ENCODE results near the gene NUDT3. TPM values are rescaled to one million over a fixed set of nuclear protein-coding genes. Genes with fewer than 3 reads are reported as not detected.

The NUDT3 gene
- total and polyA plus RNA-seq, 3 experiments from 2014 or later, result 9.7 to 16.8 (median 16.6) TPM

- peak overlapping the region; percentile 55 to 95 (median 79) for H3K27ac Mint-ChIP-seq
- peak overlapping the region; percentile 24 for H3K27ac ChIP-seq (ENCODE audit: low read depth, low read length)
- H3K4me1 ChIP-seq (ENCODE audit: insufficient read depth, low read length), result peaks cover 27% of the 10 kb centered on the region
- H3K36me3 Mint-ChIP-seq, result peaks cover 0 to 64% (median 2%) of the 10 kb centered on the region in 3 donors
- H3K4me3 Mint-ChIP-seq, result peak overlapping the region in 3 of 7 donors; percentile 6 to 44 (median 41)
- H3K27me3 ChIP-seq (ENCODE audit: insufficient read depth, low read length, poor library complexity, severe bottlenecking), result no peaks in the 10 kb centered on the region
- H3K9me3 ChIP-seq (ENCODE audit: low read length), result no peaks in the 10 kb centered on the region
- CTCF ChIA-PET, result interaction anchor here (2.3 kb wide), 1 partner anchor 47 kb away, joined by 7 read pairs; no protein-coding TSS in a partner anchor
- H3K4me3 ChIP-seq (ENCODE audit: low read length), result no peak overlapping the region
- peaks cover 0 to 1% of the 10 kb centered on the region in 2 donors for H3K27me3 Mint-ChIP-seq
- peaks cover 52 to 95% (median 57%) of the 10 kb centered on the region in 3 donors for H3K4me1 Mint-ChIP-seq
- POLR2A ChIA-PET, result no interaction called here
- H3K36me3 ChIP-seq (ENCODE audit: insufficient read depth, low read length), result peaks cover 16% of the 10 kb centered on the region
- no peak for DNase-seq
- no peaks in the 10 kb centered on the region for H3K9me3 Mint-ChIP-seq
Measured at GRCh38 chr6:34243131-34243771, 149.2 kb downstream of the NUDT3 start.

- Histone ChIP-seq H3K4me3 (ENCODE audit: low read length) (no peak overlapping the region), H3K27me3 (ENCODE audit: insufficient read depth, low read length, poor library complexity, severe bottlenecking) (no peaks in the 10 kb centered on the region), H3K9me3 (ENCODE audit: low read length) (no peaks in the 10 kb centered on the region), H3K27ac (ENCODE audit: low read depth, low read length) (peak overlapping the region; percentile 24), H3K36me3 (ENCODE audit: insufficient read depth, low read length) (peaks cover 16% of the 10 kb centered on the region), H3K4me1 (ENCODE audit: insufficient read depth, low read length) (peaks cover 23% of the 10 kb centered on the region)
- Mint-ChIP-seq H3K4me3 (peak overlapping the region in 5 of 7 donors; percentile 6 to 70 (median 41)), H3K9me3 (no peaks in the 10 kb centered on the region), H3K36me3 (peaks cover 0 to 66% (median 2%) of the 10 kb centered on the region in 3 donors), H3K27me3 (peaks cover 0 to 1% of the 10 kb centered on the region in 2 donors), H3K4me1 (peaks cover 45 to 89% (median 51%) of the 10 kb centered on the region in 3 donors), H3K27ac (peak overlapping the region in 7 of 8 donors; percentile 70 to 95 (median 79))
- POLR2A ChIA-PET, result interaction anchor here (0.6 to 1.2 kb wide), 2 partner anchors 19 to 161 kb away, joined by 4 to 11 read pairs; no protein-coding TSS in a partner anchor
- CTCF ChIA-PET, result interaction anchor here (0.9 to 2.3 kb wide), 2 partner anchors 46 kb away, joined by 3 to 7 read pairs; no protein-coding TSS in a partner anchor
- no peak for DNase-seq
Measured at GRCh38 chr6:34242252-34243130, 150.0 kb downstream of the NUDT3 start.

- Histone ChIP-seq H3K27me3 (ENCODE audit: insufficient read depth, low read length, poor library complexity, severe bottlenecking) (no peaks in the 10 kb centered on the region), H3K9me3 (ENCODE audit: low read length) (no peaks in the 10 kb centered on the region), H3K4me3 (ENCODE audit: low read length) (no peak overlapping the region), H3K36me3 (ENCODE audit: insufficient read depth, low read length) (peaks cover 16% of the 10 kb centered on the region), H3K4me1 (ENCODE audit: insufficient read depth, low read length) (peaks cover 21% of the 10 kb centered on the region), H3K27ac (ENCODE audit: low read depth, low read length) (no peak overlapping the region)
- Mint-ChIP-seq H3K36me3 (peaks cover 0 to 67% (median 2%) of the 10 kb centered on the region in 3 donors), H3K27me3 (peaks cover 0 to 1% of the 10 kb centered on the region in 2 donors), H3K9me3 (no peaks in the 10 kb centered on the region), H3K4me1 (peaks cover 41 to 81% (median 46%) of the 10 kb centered on the region in 3 donors), H3K4me3 (peak overlapping the region in 2 of 7 donors; percentile 28 to 70), H3K27ac (peak overlapping the region in 7 of 8 donors; percentile 27 to 90 (median 76))
- ChIA-PET CTCF (interaction anchor here (0.9 kb wide), 1 partner anchor 46 kb away, joined by 3 read pairs; no protein-coding TSS in a partner anchor), POLR2A (interaction anchor here (0.6 to 1.2 kb wide), 2 partner anchors 18 to 162 kb away, joined by 4 to 11 read pairs; no protein-coding TSS in a partner anchor)
- DNase-seq, result no peak
Measured at GRCh38 chr6:34241351-34242215, 150.9 kb downstream of the NUDT3 start.

GRCh38 chr6:34240329-34241248 lies 151.9 kb downstream of the NUDT3 start:
- Histone ChIP-seq H3K4me3 (ENCODE audit: low read length) (no peak overlapping the region), H3K27ac (ENCODE audit: low read depth, low read length) (no peak overlapping the region), H3K9me3 (ENCODE audit: low read length) (no peaks in the 10 kb centered on the region), H3K27me3 (ENCODE audit: insufficient read depth, low read length, poor library complexity, severe bottlenecking) (no peaks in the 10 kb centered on the region), H3K36me3 (ENCODE audit: insufficient read depth, low read length) (peaks cover 16% of the 10 kb centered on the region), H3K4me1 (ENCODE audit: insufficient read depth, low read length) (peaks cover 27% of the 10 kb centered on the region)
- POLR2A ChIA-PET, result no interaction called here
- Mint-ChIP-seq H3K27ac (peak overlapping the region; percentile 32 to 96 (median 66)), H3K4me1 (peaks cover 42 to 80% (median 46%) of the 10 kb centered on the region in 3 donors), H3K4me3 (peak overlapping the region in 1 of 7 donors; percentile 92), H3K36me3 (peaks cover 0 to 64% (median 2%) of the 10 kb centered on the region in 3 donors), H3K27me3 (no peaks in the 10 kb centered on the region), H3K9me3 (no peaks in the 10 kb centered on the region)
- CTCF ChIA-PET, result interaction anchor here (1.4 kb wide), 1 partner anchor 8 kb away, joined by 3 read pairs; the partner anchor contains the start of gene SMIM29
- no peak for DNase-seq

- Histone ChIP-seq H3K4me1 (ENCODE audit: insufficient read depth, low read length) (peaks cover 27% of the 10 kb centered on the region), H3K9me3 (ENCODE audit: low read length) (no peaks in the 10 kb centered on the region), H3K4me3 (ENCODE audit: low read length) (no peak overlapping the region), H3K36me3 (ENCODE audit: insufficient read depth, low read length) (peaks cover 16% of the 10 kb centered on the region), H3K27ac (ENCODE audit: low read depth, low read length) (no peak overlapping the region), H3K27me3 (ENCODE audit: insufficient read depth, low read length, poor library complexity, severe bottlenecking) (no peaks in the 10 kb centered on the region)
- ChIA-PET POLR2A (no interaction called here), CTCF (interaction anchor here (1.4 kb wide), 1 partner anchor 9 kb away, joined by 3 read pairs; the partner anchor contains the start of gene SMIM29)
- Mint-ChIP-seq H3K27ac (peak overlapping the region in 6 of 8 donors; percentile 32 to 96 (median 72)), H3K4me3 (peak overlapping the region in 1 of 7 donors; percentile 92), H3K36me3 (peaks cover 0 to 57% (median 2%) of the 10 kb centered on the region in 3 donors), H3K4me1 (peaks cover 40 to 73% (median 46%) of the 10 kb centered on the region in 3 donors), H3K9me3 (no peaks in the 10 kb centered on the region), H3K27me3 (no peaks in the 10 kb centered on the region)
- no peak for DNase-seq
Measured at GRCh38 chr6:34239893-34240292, 152.6 kb downstream of the NUDT3 start.

GRCh38 chr6:34239500-34239825 lies 153.0 kb downstream of the NUDT3 start:
- no peak overlapping the region for H3K4me3 ChIP-seq (ENCODE audit: low read length)
- peak overlapping the region in 7 of 8 donors; percentile 32 to 96 (median 94) for H3K27ac Mint-ChIP-seq
- POLR2A ChIA-PET, result no interaction called here
- no peaks in the 10 kb centered on the region for H3K9me3 Mint-ChIP-seq
- no peaks in the 10 kb centered on the region for H3K27me3 ChIP-seq (ENCODE audit: insufficient read depth, low read length, poor library complexity, severe bottlenecking)
- no peaks in the 10 kb centered on the region for H3K9me3 ChIP-seq (ENCODE audit: low read length)
- H3K27ac ChIP-seq (ENCODE audit: low read depth, low read length), result peak overlapping the region; percentile 81
- peak overlapping the region in 3 of 7 donors; percentile 63 to 92 (median 88) for H3K4me3 Mint-ChIP-seq
- CTCF ChIA-PET, result interaction anchor here (1.4 kb wide), 1 partner anchor 9 kb away, joined by 3 read pairs; the partner anchor contains the start of gene SMIM29
- peaks cover 16% of the 10 kb centered on the region for H3K36me3 ChIP-seq (ENCODE audit: insufficient read depth, low read length)
- peaks cover 27% of the 10 kb centered on the region for H3K4me1 ChIP-seq (ENCODE audit: insufficient read depth, low read length)
- no peaks in the 10 kb centered on the region for H3K27me3 Mint-ChIP-seq
- H3K4me1 Mint-ChIP-seq, result peaks cover 40 to 72% (median 47%) of the 10 kb centered on the region in 3 donors
- DNase-seq, result no peak
- H3K36me3 Mint-ChIP-seq, result peaks cover 0 to 53% (median 2%) of the 10 kb centered on the region in 3 donors
